Activated CD4-positive, alpha-beta T cell treated with anti-CD3 and anti-CD28 coated beads, Interleukin-2, amount 50 U/mL, for 48 hours (primary cell): Measurements from ENCODE around the gene ARAP1.
"Not testable (repeated sequence)": the region's sequence is repeated elsewhere in the genome, so short reads cannot be mapped to it uniquely, and the experiment has no call there.

Experiments used
- DNase-seq, 2 experiments: peaks; one replicate each; pipeline ENCODE4 v3.0.0-alpha.2; 2020

The ARAP1 gene

DNA sequence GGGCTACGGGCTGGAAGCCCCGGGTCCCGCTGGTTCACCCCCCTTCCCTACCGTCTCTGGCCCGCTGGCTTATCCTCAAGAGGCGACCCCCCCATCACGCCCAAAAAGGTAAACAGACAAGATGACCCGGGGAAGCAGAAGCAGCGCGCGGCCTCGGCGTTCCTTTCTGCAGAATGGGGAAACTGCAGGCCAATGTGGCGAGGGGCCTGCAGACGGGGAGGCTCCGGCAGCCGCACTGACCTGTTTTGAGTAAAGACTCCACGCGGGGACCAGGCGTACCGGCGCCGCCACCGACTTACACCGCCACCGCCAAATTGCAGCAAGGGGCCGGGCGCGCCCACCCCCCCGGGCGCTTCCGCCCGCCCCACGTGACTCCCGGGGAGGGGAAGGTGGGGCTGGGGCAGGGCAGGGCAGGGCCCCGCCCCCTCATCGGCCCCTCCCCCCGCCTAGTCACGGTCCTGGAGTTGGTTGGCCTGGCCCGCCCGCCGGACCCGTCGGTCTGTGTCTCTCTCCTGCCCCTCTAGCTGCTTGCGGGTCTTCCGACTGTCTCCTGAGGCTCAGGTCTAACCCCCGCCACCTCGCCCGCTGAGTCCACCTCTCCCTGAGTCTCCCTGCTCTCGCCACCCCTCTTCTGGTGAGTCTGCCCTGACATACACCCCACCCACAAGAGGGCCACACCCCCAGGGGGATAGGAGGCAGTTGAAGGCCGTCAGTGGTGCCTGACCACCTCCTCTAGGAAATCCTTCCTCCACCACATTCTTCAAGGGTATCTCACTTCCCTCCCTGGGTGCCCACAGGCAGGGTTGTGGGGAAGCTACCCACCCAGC is at the start of gene ARAP1:
TSS of gene ARAP1 (minus strand) at position 321 of the 827 bp plus-strand sequence. CDS start 25,280 bp downstream, outside the sequence.
- DNase-seq: peak; percentile 68 to 73

DNA sequence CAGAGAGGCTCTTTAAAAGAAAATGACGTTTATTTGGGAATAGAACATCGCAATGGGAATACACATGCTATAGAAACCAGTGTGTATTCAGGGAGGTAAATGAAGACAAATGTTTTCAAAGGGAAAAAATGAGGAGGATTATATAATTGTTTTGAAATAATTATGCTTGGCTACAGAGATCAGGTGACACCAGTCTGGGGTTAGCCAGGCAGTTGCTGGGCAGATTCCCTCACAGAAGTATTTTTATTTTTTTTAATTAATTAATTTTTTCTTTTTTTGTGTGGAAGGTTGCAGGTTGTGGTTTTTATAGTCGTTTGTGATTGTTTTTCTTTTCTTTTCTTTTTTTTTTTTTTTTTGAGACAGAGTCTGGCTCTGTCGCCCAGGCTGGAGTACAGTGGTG is 47.2 kb upstream of the ARAP1 start:
- DNase-seq: no peak

DNA sequence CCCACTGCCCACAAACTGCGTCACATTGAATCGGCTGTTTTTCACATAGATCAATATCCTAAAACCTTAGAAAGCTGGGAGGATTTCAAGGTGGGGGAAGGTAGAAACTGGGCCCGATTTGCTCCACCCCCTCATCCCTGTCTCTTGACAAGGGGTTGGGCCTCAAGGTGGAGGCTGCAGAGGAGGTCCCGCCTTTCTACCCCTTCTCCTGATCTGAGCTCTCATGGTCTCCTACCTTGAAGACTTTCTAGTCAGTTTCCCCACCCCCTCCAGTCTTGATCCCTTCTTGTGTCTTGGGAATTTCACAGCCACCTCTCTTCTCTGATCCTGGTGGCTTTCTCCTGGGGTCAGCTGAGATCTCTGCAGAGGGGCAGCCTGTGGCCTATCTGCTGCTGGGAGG is 46.2 kb upstream of the ARAP1 start:
- DNase-seq: no peak

DNA sequence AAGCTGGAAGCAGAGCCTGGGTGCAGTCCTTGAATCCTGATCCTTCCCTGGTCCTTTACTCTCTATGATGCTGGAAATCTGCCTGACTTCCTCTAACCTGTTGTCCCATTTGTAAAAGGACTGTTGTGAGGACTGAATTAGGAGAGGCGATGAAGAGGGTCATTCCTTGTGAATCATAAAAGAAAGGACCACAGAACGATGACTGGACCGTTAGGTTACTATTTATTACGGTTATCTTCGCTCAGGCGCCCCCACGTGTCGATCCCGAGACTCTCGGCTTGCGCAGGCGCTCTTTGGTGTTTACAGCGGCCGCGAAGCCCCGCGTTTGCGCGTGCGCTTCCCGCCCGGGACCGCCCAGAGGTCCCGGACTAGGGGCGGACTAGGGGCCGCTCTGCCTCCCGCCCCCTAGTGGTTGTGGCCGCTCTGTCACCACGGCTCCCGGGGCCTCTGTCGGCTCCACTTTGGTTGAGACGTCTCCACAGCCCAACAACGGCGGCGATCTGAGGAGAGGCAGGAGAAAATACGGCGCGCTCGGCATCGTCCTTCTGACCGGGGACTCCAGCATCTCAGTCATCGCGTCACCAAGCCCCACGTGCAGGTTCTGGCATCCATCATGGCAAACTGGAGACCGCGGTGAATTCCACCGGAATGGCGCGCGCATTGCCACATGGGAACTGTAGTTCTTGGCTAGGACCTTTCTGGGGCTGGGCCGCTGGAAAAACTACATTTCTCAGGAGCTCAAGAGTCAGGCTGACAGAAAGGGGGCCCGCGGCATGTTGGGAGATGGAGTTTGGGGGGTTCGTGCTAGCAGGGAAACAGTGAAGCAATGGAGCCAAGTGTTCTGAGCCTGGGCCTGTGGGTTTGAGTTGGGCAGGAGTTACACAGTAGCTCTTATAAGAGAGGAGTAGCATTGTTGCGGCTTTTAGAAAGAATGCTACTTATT is 41.5 kb upstream of the ARAP1 start, which contains the start of gene STARD10:
TSS of gene STARD10 (minus strand) at position 623 of the 943 bp plus-strand sequence. CDS start 12,866 bp downstream, outside the sequence.
- DNase-seq: peak; percentile 93 to 94

DNA sequence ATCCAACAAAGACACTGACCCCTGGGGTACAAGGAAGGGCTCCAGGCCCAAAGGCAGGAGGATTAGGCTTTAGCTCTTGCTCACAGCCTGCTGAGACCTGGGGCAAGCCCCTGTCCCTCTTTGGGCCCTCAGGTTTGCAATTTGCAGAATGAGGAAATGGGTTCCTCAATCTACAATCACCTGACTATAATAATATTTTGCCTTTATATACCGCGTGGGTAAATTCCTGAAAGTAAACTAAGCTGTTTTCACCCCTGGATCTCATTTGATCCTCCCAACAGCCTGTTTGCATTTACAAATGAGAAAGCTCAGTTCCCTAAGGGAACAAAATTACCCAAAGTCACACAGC is 40.8 kb upstream of the ARAP1 start:
- no peak for DNase-seq

DNA sequence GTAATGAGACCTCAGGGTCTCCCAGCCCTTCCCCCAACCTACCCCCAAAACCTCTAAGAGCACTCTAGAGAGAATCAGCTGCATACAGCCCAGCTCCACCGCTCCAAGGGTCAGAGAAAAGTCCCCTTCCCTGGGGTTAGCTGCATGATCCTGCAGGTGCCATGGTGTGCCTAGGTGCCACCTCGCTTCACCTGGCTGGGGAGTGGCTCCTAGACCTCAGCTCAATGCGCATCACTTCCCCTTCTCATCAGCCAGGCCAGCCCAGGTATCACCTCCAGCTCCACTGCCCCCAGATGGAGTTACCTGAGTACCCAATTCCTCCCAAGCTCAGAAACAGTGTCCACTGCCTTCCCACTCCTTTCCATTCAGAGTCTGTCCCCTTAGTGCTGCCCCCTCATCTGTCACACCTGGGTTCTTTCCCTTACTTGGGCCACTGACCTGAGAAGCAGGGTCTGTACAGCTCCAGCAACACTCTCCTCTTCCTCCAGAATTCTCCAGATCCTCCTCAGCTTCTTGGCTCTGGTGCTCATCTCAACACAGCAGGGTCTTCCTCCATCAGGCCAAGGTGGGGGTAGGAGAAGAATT is 40.3 kb upstream of the ARAP1 start:
- no peak for DNase-seq

DNA sequence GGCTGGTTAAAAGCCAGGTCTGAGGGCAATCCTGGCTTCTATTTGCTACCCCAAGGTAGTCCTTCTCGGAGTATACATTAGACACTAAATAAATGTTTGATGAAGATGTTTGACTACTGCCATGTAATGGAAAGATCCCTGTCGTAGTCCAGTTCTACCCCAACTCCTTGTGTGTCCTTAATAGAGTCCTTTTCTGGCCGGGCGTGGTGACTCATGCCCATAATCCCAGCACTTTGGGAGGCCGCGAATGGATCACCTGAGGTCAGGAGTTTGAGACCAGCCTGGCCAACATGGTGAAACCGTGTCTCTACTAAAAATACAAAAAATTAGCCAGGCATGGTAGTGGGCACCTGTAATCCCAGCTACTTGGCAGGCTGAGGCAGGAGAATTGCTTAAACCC is 39.0 kb upstream of the ARAP1 start:
- DNase-seq: not testable (repeated sequence)

DNA sequence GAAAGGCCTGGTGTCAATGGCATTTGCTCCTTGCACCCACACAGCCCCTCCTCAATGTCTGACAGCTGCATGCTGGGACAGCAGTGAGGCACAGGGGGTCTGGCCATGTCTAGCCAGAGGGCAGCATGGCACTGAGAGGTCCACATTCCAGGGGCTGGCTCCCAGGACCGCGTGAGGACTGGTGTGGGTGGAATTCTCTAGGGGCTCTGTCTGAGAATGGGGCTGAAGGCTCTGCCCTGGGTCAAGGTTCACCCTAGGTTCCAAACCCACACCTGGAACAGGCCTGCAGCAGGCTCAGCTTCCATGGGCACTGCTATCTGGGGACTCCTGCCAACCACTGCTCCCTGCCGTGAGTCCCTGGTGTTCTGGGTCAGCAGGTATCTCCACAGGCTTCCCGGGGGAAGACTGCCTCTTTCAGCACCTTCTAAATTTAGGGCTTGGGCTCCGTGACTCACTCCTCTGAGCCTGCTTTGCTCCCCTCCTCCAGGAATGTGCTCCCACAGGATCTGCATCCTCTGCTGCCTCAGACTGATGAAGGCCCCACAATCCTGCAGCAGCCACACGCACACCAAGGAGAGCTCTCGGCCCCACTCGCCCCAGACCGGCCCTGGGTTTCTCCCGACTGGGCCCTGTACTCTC is 37.4 kb upstream of the ARAP1 start:
- DNase-seq: no peak

DNA sequence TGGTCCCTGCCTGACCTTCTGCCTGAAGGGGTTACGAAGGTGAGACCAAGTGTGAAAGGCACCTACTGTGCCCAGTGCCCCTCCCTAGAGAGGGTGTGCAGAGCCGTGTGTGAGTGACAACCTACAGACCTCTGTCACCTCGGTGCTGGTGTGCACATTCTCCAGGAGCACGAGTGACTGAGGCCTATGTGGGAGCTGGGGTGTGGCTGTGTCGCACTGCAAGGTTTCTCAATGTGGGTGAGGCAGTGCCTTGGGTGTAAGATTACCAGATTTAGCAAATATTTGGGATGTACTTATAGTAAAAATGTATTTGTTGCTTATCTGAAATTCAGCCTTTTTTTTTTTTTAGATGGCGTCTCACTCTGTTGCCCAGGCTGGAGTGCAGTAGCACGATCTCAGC is 36.0 kb upstream of the ARAP1 start:
- no peak for DNase-seq

DNA sequence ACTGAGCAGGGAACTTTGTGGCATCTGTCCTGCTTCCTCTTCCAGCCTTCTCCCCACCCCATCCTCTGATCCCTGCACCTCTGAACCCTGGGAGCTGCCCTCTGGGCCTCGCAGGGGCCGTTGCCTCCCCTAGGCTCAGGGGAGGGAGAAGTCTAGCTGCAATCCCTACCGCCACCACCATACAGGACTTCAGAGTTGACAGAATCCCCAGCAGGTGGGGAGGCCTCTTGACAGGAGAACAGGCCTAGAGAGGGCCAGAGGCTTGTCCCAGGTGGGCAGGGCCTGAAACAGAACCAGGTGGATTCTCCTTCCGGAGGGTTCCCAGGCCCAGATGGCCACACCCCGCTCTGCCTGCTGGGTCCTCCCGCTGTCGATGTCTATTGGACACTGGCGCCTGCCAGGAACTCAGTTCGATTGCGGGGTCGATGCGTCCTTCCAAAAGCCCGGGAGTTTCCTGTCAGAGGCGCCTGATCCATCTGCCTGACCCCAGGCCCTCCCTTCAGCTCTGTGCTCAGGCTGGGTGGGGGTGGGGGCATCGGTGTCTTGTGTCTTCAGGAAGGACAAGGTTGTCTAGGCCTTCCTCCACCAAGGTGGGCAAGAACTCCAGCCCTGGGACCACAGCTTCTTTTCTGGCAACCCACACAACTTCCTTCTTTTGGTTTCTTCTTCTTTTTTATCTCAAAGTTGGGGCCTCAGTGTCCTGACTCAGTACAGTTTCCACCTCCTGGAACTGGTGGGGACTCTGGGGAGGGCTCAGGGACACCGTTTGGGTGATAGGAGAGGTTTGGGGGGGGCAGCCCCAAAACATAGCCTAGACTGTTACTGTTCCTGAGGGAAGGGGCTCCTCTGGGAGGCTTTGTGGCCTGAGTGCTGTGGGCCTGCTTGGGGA is 35.3 kb upstream of the ARAP1 start:
- no peak for DNase-seq

DNA sequence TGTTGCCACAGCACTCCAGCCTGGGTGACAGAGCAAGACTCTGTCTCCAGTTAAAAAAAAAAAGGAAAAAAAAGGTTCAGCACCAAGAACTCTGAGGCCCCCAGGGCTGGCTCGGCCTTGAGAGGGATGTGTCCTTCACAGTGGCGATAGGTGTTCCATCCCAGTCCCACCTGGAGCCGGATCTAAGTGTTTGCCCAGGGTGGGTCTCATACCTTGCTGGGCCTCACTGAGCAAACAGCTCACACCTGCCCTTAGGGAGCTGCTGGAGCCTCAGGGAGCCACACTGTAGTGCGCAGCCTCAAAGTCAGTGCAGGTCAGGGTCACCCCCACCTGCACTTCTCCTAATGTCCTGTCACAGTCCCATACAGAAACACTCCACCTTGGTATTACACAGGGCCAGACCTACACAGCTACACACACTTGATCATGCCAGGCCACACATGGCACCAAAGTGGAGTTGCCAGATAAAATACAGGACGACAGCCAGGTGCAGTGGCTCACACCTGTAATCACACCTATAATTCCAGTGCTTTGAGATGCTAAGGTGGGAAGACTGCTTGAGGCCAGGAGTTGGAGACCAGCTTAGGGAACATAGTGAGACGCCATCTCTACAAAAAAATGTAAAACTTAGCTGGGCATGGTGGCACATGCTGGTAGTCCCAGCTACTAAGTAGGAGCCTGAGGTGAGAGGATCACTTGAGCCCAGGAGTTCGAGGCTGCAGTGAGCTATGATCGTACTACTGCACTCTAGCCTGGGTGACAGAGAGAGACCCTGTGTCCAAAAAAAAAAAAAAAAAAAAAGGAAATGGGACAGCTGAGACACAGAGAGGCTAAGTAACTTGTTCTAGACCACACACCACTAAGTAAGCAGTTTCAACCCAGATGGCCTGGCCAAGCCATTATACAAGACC is 34.4 kb upstream of the ARAP1 start:
- no peak for DNase-seq

DNA sequence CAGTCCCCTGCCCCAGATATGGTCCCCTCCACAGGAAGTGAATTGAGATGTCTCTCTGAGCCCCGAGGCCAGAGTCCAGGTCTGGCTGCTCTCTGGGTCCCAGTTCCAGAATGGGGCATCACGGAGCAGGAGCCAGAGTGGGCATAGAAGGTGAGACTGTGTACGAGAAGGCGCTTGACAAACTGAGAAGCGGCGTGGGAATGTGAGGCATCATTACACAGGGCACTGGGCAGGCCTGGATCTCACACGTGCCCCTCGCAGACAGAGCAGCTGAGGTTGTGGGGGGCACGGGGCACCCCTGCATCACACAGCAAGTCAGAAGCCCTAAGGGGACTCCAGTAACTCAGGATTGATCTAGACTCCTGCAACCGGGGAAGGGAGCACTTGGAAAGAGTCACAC is 32.5 kb upstream of the ARAP1 start:
- DNase-seq: no peak

DNA sequence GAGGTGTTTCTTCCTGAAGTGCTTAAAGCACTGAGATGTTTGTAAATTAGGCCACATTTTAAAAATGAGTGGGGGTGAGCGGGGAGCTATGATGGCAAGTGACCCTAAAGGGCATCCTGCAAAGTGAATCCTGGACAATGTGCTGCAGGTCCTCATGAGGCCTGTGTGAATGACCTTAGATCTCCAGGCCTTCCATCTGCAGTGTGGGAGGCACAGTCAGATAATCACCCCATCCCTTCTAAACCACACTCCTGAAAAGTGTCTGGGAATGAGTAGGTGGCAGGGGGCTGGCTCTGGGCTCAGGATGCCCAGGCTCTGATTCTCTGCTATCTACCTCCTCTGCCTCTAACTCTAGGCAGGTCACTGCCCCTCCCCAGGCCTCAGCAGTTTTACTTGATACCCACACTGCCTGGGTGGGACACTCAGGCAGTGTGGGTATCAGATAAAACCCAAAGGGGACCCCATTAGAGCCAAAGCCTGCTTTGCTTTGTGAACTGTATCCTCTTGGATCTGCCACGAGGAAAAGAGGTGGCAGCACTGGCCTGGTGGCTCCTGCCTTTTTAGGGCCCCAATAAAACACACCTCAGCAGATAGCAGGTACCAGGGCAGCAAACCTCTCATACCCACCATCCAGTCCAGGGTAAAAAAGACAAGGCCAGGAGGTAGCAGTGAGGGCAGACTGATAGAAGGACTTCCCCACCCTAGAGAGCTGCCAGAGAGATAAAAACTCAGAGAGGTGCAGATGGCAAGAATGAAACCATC is 31.1 kb upstream of the ARAP1 start:
- no peak for DNase-seq

DNA sequence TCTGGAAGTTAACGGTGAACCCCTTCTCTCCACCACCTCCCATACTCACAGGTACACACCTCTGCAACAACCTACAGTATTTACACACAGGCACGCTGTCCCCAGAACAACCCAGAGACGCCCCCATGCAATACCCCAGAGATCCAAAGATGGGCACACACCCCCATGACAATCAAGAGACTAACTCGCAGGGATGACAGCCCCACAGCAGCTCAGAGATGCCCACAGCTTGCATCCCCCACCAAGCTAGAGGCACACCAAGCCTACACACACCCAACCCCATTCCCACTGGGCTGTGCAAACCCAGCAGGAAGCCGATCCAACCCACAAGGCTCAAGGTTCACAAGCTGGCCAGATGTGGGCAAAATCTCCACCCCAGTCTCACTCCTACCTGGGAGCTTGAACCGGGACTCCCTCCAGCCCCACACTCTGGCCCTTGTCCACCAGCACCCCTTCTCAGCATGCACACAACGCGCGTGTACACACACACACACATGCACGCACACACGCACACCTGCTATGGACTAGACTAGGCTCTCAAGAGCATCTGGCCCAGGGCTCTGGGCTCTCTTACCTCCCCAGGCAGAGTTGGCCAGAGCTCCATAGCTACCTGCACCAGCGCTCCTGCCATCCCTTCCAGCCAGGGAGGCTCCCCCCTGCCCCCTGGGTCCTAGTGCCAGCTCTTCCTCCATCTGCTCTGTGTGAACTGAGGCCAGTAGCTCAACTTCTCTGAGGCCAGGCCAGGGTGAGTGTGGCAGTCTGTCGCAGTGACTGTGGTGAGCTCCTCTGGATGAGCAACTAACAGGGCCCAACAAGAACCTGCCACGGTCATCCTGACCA is 30.1 kb upstream of the ARAP1 start:
- DNase-seq: no peak

DNA sequence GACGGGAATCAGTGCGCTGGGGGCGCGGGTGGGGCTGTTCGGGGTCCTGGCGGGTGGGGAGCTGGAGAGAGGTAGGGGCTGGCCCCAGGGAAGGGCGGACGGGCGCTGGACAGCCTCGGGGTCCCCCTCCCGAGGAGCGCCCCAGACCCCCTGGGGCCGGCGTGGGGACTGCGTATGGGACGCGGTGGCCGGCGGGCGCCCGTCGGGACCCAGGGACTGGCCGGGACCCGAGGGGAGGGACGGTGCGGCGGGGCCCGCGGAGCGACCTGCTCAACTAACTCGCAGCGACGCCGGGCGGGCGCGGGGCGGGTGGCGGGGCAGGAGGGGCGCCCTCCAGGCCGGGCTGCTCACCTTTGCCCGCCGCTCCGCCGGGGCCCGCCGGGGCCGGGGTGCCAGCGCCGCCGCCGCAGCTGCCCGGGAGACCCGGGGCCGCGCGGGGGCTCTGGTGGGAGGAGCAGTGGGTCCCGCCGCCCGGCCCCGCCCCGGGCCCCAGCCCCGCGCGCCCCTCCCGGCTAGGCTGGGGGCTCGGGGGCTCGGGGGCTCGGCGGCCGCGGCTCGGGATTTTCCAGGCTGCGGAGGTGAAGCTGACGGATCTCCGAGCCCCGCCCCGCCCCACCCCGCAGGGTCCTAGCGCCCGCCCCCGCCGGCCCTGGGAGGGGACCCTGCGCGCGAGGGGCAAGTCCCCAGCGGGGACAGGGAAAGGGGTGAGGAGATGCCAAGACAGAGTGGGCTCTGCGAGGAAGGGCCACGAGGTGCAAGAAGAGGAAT is 29.3 kb upstream of the ARAP1 start:
- DNase-seq: peak; percentile 44 to 52

DNA sequence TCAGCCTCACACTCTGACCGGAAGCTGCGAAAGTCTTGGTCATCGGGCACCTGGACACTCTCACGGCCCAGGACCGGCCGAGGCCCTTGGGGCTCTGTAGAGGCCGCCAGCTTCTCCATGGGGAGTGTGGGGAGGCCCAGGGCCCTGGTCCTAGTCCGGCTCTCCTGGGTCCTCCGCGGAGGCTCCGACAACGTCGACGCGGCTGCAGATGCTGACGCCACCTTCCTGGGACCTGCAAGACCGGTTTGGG is 28.8 kb upstream of the ARAP1 start:
- DNase-seq: no peak

DNA sequence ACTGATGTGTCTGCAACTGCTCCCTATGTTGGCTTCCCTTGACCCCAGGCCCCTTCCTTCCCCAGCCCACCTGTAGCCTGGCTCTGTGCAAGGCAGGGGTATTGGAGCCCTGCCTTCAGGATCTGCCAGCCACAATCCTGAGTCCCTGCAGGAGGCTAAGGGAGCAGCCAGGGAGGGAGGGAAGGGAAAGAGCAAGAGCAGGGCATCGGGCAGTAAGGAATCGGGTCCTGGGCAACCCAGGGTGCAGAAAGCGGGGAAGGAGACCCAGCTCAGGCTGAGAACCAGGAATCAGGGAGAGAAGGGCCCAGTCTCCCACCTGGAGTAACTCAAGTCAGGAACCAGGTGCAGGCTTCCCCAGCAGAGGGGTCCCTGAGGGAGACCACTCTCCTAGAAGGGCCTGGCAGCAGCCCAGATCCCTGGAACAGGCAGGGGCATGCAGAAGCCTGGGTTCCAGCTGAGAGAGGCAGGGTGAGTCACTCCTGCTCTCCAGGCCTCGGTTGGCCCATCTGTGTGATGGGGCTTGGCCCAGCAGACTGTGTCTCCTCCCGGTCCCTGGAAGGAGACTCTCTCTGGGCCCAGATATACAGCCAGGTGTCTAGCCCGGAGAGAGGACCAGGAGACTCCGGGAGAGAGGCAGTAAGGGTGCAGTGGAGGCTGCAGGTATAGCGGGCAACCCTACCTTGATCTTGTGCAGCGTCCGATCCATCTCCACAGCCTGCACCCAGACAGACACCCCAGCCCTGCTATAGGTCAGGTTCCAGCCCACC is 28.3 kb upstream of the ARAP1 start:
- DNase-seq: no peak
